Loucy (cell line): ENCODE measurements around the gene KRT74.

Source experiments
- H2AFZ ChIP-seq: fragments of 200-600 bp; sonication (generic); 2 replicates; pipeline ENCODE4 v1.6.0; 2016; ENCODE audit warnings: antibody characterized with exemption, mild to moderate bottlenecking, low read length, moderate library complexity
- H3F3A ChIP-seq: fragments of 200-600 bp; 2 replicates; pipeline ENCODE4 v1.6.0; 2016; ENCODE audit warnings: antibody characterized with exemption, low read depth, mild to moderate bottlenecking
- H3K27me3 ChIP-seq: fragments of 200-600 bp; sonication (generic); 2 replicates; pipeline ENCODE4 v1.6.1; 2014; ENCODE audit warnings: low read length, mild to moderate bottlenecking; ENCODE audit not compliant: insufficient read depth, poor library complexity, severe bottlenecking
- H3K36me3 ChIP-seq: fragments of 200-600 bp; sonication (generic); 2 replicates; pipeline ENCODE4 v1.6.1; 2016; ENCODE audit warnings: low read length; ENCODE audit not compliant: insufficient read depth
- H3K4me1 ChIP-seq: fragments of 200-600 bp; sonication (generic); 2 replicates; pipeline ENCODE4 v1.5.1; 2014; ENCODE audit warnings: low read length, mild to moderate bottlenecking; ENCODE audit not compliant: insufficient read depth, poor library complexity, severe bottlenecking
- H3K4me2 ChIP-seq: fragments of 200-600 bp; sonication (generic); 2 replicates; pipeline ENCODE4 v1.6.0; 2014; ENCODE audit warnings: antibody characterized with exemption, low read length, low read depth, mild to moderate bottlenecking; ENCODE audit not compliant: poor library complexity, severe bottlenecking
- H3K4me3 ChIP-seq: fragments of 200-600 bp; sonication (generic); 2 replicates; pipeline ENCODE4 v1.5.1; 2014; ENCODE audit warnings: low read length, mild to moderate bottlenecking, mixed read lengths; ENCODE audit not compliant: poor library complexity, severe bottlenecking
- H3K79me2 ChIP-seq: fragments of 200-600 bp; sonication (generic); 2 replicates; pipeline ENCODE4 v1.6.1; 2014; ENCODE audit warnings: low read length; ENCODE audit not compliant: insufficient read depth
- H3K9ac ChIP-seq: fragments of 200-600 bp; sonication (generic); 2 replicates; pipeline ENCODE4 v1.6.0; 2014; ENCODE audit warnings: mild to moderate bottlenecking, low read depth, low read length, moderate library complexity; ENCODE audit not compliant: poor library complexity, severe bottlenecking
- H3K9me2 ChIP-seq: fragments of 200-600 bp; sonication (generic); replicated peaks from 2 replicates; pipeline ENCODE4 v1.6.1; 2016; ENCODE audit warnings: low read depth, low read length, mixed read lengths
- H3K9me3 ChIP-seq: fragments of 200-600 bp; sonication (generic); 2 replicates; pipeline ENCODE4 v1.6.1; 2014; ENCODE audit warnings: mild to moderate bottlenecking, antibody characterized with exemption, low read length, low read depth; ENCODE audit not compliant: insufficient read depth
- H4K20me1 ChIP-seq: fragments of 200-600 bp; sonication (generic); 2 replicates; pipeline ENCODE4 v1.6.0; 2014; ENCODE audit warnings: antibody characterized with exemption, low read length, mild to moderate bottlenecking; ENCODE audit not compliant: insufficient read depth, poor library complexity, severe bottlenecking
- EZH2phosphoT487 ChIP-seq: fragments of 200-600 bp; IDR thresholded peaks from 2 replicates; pipeline ENCODE4 v1.6.1; 2018; ENCODE audit warnings: antibody characterized with exemption, mild to moderate bottlenecking, moderate library complexity, borderline replicate concordance
- TF ChIP-seq, protein P1 (sequence below): fragments of 200-600 bp; sonication (generic); conservative IDR thresholded peaks from 2 replicates; pipeline ENCODE4 v1.5.1; 2014; ENCODE audit warnings: mild to moderate bottlenecking, antibody characterized with exemption, low read length

The KRT74 gene

GRCh38 chr12:52615912-52616311 is 42.3 kb upstream of the KRT74 start:
- Histone ChIP-seq H3F3A (no peaks in the 10 kb centered on the region), H3K9me3 (no peaks in the 10 kb centered on the region), H4K20me1 (no peaks in the 10 kb centered on the region), H3K27me3 (no peaks in the 10 kb centered on the region), H3K79me2 (no peaks in the 10 kb centered on the region), H3K4me1 (peaks cover 19% of the 10 kb centered on the region), H3K9ac (no peak overlapping the region), H3K9me2 (no peaks in the 10 kb centered on the region), H3K4me2 (peak overlapping the region; percentile 8), H3K4me3 (no peak overlapping the region), H3K36me3 (no peaks in the 10 kb centered on the region), H2AFZ (peak overlapping the region; percentile 17; the same call in 1 of the 2 replicates)
- TF ChIP-seq, protein P1, sequence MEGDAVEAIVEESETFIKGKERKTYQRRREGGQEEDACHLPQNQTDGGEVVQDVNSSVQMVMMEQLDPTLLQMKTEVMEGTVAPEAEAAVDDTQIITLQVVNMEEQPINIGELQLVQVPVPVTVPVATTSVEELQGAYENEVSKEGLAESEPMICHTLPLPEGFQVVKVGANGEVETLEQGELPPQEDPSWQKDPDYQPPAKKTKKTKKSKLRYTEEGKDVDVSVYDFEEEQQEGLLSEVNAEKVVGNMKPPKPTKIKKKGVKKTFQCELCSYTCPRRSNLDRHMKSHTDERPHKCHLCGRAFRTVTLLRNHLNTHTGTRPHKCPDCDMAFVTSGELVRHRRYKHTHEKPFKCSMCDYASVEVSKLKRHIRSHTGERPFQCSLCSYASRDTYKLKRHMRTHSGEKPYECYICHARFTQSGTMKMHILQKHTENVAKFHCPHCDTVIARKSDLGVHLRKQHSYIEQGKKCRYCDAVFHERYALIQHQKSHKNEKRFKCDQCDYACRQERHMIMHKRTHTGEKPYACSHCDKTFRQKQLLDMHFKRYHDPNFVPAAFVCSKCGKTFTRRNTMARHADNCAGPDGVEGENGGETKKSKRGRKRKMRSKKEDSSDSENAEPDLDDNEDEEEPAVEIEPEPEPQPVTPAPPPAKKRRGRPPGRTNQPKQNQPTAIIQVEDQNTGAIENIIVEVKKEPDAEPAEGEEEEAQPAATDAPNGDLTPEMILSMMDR, result no peak
- no peak for TF ChIP-seq EZH2phosphoT487

GRCh38 chr12:52615208-52615868 is 41.7 kb upstream of the KRT74 start:
- H3F3A ChIP-seq, result no peaks in the 10 kb centered on the region
- no peaks in the 10 kb centered on the region for H3K36me3 ChIP-seq
- no peaks in the 10 kb centered on the region for H3K9me2 ChIP-seq
- no peaks in the 10 kb centered on the region for H4K20me1 ChIP-seq
- H3K79me2 ChIP-seq, result no peaks in the 10 kb centered on the region
- no peaks in the 10 kb centered on the region for H3K27me3 ChIP-seq
- TF ChIP-seq, protein P1, result no peak
- H3K9me3 ChIP-seq, result no peaks in the 10 kb centered on the region
- no peak overlapping the region for H3K4me3 ChIP-seq
- peaks cover 25% of the 10 kb centered on the region for H3K4me1 ChIP-seq
- H3K9ac ChIP-seq, result no peak overlapping the region
- peak overlapping the region; percentile 17; the same call in 1 of the 2 replicates for H2AFZ ChIP-seq
- H3K4me2 ChIP-seq, result peak overlapping the region; percentile 8

DNA sequence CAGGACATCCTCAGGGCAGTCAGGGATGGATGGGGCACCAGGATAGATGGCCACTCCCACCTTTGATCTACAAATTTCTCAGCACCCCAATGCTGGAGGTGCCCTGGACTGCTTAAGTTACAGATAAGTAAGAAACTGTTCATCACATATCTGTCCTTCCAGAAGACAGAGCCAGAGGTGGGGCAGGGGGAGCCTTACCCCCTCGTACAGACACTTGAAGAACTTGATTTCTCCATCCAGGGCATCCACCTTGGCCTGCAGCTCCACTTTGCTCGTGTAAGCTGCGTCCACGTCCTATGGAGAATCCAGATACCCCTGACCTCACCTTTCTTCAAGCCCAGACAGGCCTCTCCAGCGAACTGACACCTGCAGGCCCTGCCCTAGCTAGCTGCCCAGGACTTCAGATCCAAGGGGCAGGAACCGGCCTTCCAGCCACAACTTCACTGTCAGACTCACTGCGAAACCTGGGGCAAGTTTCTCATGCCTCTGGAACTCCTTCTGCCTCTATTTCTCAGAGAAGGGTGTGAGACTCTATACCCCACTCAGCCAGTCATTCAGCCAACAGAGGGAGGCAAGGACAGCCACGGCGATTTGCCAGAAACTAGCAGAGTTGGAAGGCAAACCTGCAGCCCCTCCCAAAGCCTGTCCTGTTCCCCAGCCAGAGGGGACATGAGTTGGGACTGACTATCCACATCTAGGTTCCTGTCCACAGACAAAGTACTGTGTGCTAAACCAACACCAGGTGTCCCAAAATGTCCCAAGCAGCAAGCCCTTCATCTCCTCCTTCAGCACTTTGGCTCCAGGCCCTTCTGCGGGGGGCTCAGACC is 41.0 kb upstream of the KRT74 start:
- H3K4me2 ChIP-seq, result no peak overlapping the region
- H3K9ac ChIP-seq, result no peak overlapping the region
- no peak for TF ChIP-seq EZH2phosphoT487
- TF ChIP-seq, protein P1, result no peak

More for the DNA sequence above, 41.0 kb upstream of the KRT74 start:
- Histone ChIP-seq H4K20me1 (no peaks in the 10 kb centered on the region), H3K27me3 (no peaks in the 10 kb centered on the region), H3F3A (no peaks in the 10 kb centered on the region), H3K9me2 (no peaks in the 10 kb centered on the region), H3K4me1 (peaks cover 25% of the 10 kb centered on the region), H3K79me2 (no peaks in the 10 kb centered on the region), H3K36me3 (no peaks in the 10 kb centered on the region), H3K4me3 (no peak overlapping the region), H2AFZ (no peak overlapping the region), H3K9me3 (no peaks in the 10 kb centered on the region)
